GM13977 (cell line): ENCODE data around the gene SHKBP1.

Experiments used
- DNase-seq: peaks from one replicate; pipeline ENCODE4 v3.0.0; 2012; ENCODE audit warnings: low spot score
- CTCF ChIP-seq: IDR thresholded peaks from 2 replicates; pipeline ENCODE4 v1.5.1; 2012; ENCODE audit warnings: mild to moderate bottlenecking, control low read depth; ENCODE audit not compliant: insufficient read depth; ENCODE audit errors: extremely low read depth, missing control alignments
- in situ Hi-C: fragments of 300-500 bp; cut with MboI; formaldehyde crosslinking; loops from one replicate; pipeline ENCODE4 v1.12.0; 2022; ENCODE audit warnings: low sequenced_read_pairs, low pct_unique_long_range_greater_than_20kb, mixed read lengths, inconsistent platforms; ENCODE audit not compliant: unreplicated experiment

SHKBP1 gene

GRCh38 chr19:40585241-40585981 lies 8.7 kb downstream of the SHKBP1 start:
- no peak for DNase-seq
- no peak for TF ChIP-seq CTCF
- in situ Hi-C loops: no loop called here

GRCh38 chr19:40585982-40586422 lies 9.3 kb downstream of the SHKBP1 start:
- in situ Hi-C loops: no loop called here

GRCh38 chr19:40586611-40587010 lies 9.9 kb downstream of the SHKBP1 start:
- in situ Hi-C loops: no loop called here
- TF ChIP-seq CTCF: no peak
- DNase-seq: no peak

More at GRCh38 chr19:40585982-40586422, 9.3 kb downstream of the SHKBP1 start:
- no peak for TF ChIP-seq CTCF
- DNase-seq: no peak

- in situ Hi-C loops: no loop called here
- DNase-seq: no peak
- TF ChIP-seq CTCF: no peak
Measured at GRCh38 chr19:40588110-40588854, 11.6 kb downstream of the SHKBP1 start.

GRCh38 chr19:40588926-40589569 lies 12.4 kb downstream of the SHKBP1 start:
- in situ Hi-C loops: no loop called here
- no peak for TF ChIP-seq CTCF
- no peak for DNase-seq

- DNase-seq: no peak
- in situ Hi-C loops: no loop called here
- no peak for TF ChIP-seq CTCF
Measured at GRCh38 chr19:40589591-40590429, 13.1 kb downstream of the SHKBP1 start.
